Kidney epithelial cell (primary cell): ENCODE data around the gene SLC9A5. TPM values are rescaled to one million over a fixed set of nuclear protein-coding genes. Genes with fewer than 3 reads are reported as not detected.

Experiments used
- DNase-seq: peaks from one replicate; pipeline ENCODE4 v3.0.0-alpha.2; 2010; ENCODE audit warnings: low read depth
- H3K27me3 ChIP-seq: 2 replicates; pipeline ENCODE4 v1.6.0; 2011; ENCODE audit warnings: low read length; ENCODE audit not compliant: control insufficient read depth, insufficient read depth
- H3K36me3 ChIP-seq: 2 replicates; pipeline ENCODE4 v1.5.1; 2011; ENCODE audit warnings: low read length; ENCODE audit not compliant: control insufficient read depth, insufficient read depth
- H3K4me3 ChIP-seq: 2 replicates; pipeline ENCODE4 v1.5.1; 2011; ENCODE audit warnings: low read depth, mild to moderate bottlenecking, control low read depth, low read length
- total RNA-seq: library from RNA; depleted of rRNA; stranded (reverse); fragments of >200 nt; gene quantifications from 2 replicates; pipeline ENCODE4 v1.2.3, GENCODE V29; 2015
- TF ChIP-seq, protein P1 (sequence below): IDR thresholded peaks from 2 replicates; pipeline ENCODE4 v1.5.1; 2011; ENCODE audit warnings: mild to moderate bottlenecking, moderate library complexity, low read length, control low read depth, inconsistent platforms; ENCODE audit not compliant: insufficient read depth, poor library complexity, severe bottlenecking

The SLC9A5 gene, protein sequence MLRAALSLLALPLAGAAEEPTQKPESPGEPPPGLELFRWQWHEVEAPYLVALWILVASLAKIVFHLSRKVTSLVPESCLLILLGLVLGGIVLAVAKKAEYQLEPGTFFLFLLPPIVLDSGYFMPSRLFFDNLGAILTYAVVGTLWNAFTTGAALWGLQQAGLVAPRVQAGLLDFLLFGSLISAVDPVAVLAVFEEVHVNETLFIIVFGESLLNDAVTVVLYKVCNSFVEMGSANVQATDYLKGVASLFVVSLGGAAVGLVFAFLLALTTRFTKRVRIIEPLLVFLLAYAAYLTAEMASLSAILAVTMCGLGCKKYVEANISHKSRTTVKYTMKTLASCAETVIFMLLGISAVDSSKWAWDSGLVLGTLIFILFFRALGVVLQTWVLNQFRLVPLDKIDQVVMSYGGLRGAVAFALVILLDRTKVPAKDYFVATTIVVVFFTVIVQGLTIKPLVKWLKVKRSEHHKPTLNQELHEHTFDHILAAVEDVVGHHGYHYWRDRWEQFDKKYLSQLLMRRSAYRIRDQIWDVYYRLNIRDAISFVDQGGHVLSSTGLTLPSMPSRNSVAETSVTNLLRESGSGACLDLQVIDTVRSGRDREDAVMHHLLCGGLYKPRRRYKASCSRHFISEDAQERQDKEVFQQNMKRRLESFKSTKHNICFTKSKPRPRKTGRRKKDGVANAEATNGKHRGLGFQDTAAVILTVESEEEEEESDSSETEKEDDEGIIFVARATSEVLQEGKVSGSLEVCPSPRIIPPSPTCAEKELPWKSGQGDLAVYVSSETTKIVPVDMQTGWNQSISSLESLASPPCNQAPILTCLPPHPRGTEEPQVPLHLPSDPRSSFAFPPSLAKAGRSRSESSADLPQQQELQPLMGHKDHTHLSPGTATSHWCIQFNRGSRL
- total RNA-seq = 0.07 TPM in 1 of 2 replicates, not detected in the other

DNA sequence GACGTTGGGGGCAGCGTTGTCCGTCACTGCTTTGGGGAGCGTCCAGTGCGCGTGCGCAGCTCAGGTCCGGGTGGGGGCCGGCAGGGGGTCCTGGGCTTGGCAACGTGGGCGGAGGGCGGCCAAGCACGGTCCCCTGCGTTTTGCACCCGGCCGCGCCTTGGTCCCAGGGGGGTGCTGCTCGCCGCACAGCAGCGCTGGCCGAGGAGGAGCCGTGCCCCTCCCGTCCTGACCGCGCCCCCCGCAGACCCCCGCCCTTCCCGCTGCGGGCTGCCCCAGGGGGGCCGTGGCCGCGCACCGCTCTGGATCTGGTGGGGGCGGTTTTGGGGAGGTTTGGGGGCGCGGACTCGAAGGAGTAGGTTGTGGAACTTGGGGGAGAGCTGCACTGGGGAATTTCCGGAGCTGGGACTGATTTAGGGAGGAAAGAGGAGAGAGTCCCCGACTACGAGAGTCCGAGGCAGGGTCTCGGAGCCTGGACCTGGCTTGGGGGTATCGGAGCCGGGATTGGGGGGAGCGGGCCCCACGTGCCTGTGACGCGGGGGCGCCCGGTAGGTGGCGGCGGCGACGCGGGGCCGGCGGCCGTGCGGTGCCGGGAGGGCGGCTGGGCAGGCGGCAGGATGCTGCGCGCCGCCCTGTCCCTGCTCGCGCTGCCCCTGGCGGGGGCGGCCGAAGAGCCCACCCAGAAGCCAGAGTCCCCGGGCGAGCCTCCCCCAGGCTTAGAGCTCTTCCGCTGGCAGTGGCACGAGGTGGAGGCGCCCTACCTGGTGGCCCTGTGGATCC, at the start of gene SLC9A5:
SLC9A5 (plus strand) TSS at position 579 of the 777 bp plus-strand sequence; CDS start at position 615, 36 bp downstream.
- TF ChIP-seq, protein P1, sequence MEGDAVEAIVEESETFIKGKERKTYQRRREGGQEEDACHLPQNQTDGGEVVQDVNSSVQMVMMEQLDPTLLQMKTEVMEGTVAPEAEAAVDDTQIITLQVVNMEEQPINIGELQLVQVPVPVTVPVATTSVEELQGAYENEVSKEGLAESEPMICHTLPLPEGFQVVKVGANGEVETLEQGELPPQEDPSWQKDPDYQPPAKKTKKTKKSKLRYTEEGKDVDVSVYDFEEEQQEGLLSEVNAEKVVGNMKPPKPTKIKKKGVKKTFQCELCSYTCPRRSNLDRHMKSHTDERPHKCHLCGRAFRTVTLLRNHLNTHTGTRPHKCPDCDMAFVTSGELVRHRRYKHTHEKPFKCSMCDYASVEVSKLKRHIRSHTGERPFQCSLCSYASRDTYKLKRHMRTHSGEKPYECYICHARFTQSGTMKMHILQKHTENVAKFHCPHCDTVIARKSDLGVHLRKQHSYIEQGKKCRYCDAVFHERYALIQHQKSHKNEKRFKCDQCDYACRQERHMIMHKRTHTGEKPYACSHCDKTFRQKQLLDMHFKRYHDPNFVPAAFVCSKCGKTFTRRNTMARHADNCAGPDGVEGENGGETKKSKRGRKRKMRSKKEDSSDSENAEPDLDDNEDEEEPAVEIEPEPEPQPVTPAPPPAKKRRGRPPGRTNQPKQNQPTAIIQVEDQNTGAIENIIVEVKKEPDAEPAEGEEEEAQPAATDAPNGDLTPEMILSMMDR = peak; percentile 1
- DNase-seq = no peak
- H3K27me3 ChIP-seq = peaks cover 14% of the 10 kb centered on the region
- H3K36me3 ChIP-seq = no peaks in the 10 kb centered on the region
- H3K4me3 ChIP-seq = peak within 1 kb of the TSS; percentile 35

DNA sequence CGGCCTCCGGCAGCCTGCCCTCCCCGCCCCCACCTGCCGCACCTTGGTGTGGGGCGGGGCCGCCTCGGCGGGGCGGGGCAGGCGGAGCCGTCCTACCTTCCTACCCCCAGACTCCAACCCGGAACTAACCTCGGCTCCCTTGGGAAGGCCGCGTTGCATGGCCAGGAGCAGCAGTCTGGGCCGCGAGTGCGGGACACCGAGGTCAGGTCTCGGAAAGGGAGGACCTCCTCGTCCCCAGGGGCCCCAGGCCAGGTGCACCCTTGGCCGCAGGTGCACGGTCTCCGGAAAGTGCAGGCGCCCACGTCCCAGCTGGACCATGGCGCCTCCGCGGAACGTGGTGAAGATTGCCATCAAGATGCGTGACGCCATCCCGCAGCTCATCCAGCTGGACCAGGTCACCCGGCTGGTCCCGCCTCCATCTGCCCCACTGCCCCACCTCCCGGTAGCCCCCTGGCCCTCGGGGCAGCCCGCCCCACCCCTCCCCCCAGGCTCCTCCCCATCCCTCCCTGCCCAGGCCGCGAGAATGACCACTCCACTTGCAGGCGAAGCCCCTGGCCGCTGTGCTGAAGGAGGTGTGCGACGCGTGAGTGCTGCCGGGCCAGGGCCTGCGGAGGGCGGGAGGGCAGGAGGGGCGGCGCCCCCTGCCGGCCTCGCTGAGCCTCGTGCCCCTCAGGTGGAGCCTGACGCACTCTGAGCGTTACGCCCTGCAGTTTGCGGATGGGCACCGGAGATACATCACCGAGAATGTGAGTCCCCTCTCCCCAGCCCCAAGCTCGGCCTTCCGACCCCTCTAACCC, 49.6 kb upstream of the SLC9A5 start, which contains the start of gene ELMO3:
ELMO3 (plus strand) TSS at position 121 of the 797 bp plus-strand sequence; CDS start at position 317, 196 bp downstream.
- TF ChIP-seq, protein P1 = peak; percentile 39
- no peak within 1 kb of the TSS for H3K4me3 ChIP-seq
- no peak for DNase-seq

DNA sequence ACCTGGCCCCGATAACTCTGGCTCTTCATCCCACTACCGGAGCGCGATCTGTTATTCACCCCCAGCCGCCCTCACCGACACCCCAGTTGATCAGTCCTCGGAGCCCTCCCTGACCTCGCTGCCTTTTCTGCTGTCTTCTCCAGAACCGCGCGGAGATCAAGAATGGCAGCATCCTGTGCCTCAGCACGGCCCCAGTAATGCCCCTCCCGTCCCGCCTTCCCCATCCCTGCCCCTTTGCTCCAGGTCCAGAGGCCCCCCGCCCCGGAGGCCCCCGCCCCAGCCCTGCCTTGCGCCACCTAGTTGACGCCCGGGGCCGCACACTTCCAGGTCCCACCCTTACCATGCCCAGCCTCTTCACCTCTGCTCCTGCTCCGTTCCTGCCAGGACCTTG, 49.0 kb upstream of the SLC9A5 start:
- DNase-seq = no peak
- Histone ChIP-seq H3K36me3 (peaks cover 2% of the 10 kb centered on the region), H3K27me3 (no peaks in the 10 kb centered on the region), H3K4me3 (no peak overlapping the region)
- TF ChIP-seq, protein P1 = no peak

More for the DNA sequence above, 49.6 kb upstream of the SLC9A5 start, which contains the start of gene ELMO3:
- Histone ChIP-seq H3K27me3 (no peaks in the 10 kb centered on the region), H3K36me3 (peaks cover 2% of the 10 kb centered on the region)

DNA sequence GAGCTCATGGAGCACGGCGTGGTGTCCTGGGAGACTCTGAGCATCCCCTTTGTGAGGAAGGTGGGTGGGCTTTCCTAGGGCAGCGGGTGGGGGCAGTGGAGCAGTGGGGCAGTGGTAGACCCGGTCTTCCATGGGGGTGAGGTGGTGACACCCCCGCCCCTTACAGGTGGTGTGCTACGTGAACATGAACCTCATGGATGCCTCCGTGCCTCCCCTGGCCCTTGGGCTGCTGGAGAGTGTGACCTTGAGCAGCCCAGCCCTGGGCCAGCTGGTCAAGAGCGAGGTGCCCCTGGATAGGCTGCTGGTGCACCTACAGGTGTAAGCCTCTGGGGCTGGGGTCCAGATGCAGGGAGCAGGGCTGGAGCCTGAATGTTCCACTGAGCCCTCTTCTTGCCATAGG, 48.3 kb upstream of the SLC9A5 start:
- peaks cover 2% of the 10 kb centered on the region for H3K36me3 ChIP-seq
- no peaks in the 10 kb centered on the region for H3K27me3 ChIP-seq
- H3K4me3 ChIP-seq = no peak overlapping the region
- TF ChIP-seq, protein P1 = no peak
- DNase-seq = no peak
